GM19025 (cell line): Measurements from ENCODE around the gene SCUBE1.

Source experiments
- ATAC-seq: cut with Tn5 transposase; IDR thresholded peaks from one replicate; pipeline ENCODE4 v1.9.1; 2021; ENCODE audit warnings: mild to moderate bottlenecking, low read depth, moderate library complexity; ENCODE audit not compliant: unreplicated experiment

SCUBE1 gene

DNA sequence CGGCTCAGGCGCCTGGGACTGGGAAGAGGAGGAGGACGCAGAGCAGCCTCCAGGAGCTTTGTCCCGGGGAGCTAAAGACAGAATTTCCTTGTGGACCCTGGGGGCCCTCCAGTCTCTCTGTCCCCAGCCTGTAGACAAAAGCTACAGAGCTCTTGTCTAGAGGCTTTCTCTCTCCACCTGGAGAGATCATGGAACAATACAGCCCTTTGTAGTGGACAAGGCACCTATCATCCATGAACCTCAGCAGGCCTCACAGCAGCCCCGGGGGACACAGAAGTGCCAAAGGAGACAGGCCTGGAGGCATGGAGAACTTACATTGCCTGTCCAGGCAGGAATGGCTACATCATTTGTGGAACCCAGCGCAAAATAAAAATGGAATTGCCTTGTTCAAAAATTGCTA lies 100.5 kb downstream of the SCUBE1 start:
- no peak for ATAC-seq

GRCh38 chr22:43241699-43242386 lies 101.3 kb downstream of the SCUBE1 start:
- no peak for ATAC-seq

GRCh38 chr22:43241138-43241597 lies 102.0 kb downstream of the SCUBE1 start:
- no peak for ATAC-seq

DNA sequence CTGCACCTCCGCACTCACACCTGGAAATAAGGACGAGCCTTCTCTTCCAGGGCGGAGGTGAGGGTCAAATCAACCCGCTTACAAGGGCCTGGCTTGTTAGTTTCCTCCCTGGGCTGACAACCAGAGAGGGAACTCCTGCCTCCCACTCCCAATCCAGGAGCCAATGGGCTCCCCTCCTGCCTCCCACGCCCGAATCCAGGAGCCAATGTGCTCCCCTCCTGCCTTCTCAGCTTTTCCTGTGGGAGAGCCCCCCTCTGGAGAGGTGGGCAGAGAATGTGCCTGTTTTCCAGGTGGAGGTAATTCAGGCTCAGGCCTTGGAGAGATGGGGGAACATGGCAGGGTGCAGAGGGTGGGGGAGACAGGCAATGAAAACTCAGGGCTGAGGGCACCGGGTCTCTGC lies 102.6 kb downstream of the SCUBE1 start:
- ATAC-seq = no peak

DNA sequence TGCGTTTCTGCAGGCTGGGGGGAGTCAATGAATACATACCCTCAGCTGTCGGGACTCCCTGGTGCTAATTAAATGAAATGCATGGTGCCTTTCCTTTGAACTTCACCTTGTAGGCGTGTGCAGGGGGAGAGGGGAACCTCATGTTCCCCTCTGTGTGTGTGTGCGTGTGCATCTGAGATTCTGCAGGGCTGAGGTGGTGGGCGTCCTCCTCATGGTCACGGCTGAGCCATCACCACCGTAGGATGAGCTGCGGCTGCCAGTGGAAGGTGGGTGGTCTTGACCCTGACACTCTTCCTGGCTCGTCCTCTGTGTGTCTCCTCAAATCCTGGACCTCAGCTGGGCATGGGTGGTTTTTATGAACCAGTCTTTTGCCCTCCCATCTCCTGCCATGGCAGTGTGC lies 103.2 kb downstream of the SCUBE1 start:
- ATAC-seq = no peak

GRCh38 chr22:43239193-43239780 lies 103.9 kb downstream of the SCUBE1 start:
- ATAC-seq = no peak

DNA sequence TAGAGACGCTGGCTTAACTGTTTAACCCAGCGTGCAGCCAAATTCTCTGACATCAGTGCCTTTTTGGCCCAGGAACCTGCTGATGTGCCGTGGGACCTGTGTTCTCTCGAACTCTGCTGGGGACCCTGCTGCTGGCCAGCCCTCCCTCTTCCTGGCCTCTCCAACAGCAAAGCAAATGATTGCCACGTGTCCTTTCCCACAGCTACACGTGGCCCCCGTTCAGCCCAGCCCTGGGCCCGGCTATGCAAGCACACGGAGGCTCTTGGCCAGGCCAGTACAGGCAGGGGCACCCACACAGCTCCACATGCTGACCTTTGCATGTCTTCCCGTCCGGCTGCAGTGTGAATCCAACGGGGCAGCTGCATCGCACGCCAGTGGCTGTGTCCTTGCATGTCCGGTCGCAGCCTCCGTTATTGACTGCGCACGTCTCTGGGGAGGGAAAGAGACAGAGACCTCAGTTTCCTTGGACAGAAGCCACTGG lies 104.6 kb downstream of the SCUBE1 start:
- no peak for ATAC-seq

- no peak for ATAC-seq
Observed at GRCh38 chr22:43237280-43237679, 105.9 kb downstream of the SCUBE1 start.

DNA sequence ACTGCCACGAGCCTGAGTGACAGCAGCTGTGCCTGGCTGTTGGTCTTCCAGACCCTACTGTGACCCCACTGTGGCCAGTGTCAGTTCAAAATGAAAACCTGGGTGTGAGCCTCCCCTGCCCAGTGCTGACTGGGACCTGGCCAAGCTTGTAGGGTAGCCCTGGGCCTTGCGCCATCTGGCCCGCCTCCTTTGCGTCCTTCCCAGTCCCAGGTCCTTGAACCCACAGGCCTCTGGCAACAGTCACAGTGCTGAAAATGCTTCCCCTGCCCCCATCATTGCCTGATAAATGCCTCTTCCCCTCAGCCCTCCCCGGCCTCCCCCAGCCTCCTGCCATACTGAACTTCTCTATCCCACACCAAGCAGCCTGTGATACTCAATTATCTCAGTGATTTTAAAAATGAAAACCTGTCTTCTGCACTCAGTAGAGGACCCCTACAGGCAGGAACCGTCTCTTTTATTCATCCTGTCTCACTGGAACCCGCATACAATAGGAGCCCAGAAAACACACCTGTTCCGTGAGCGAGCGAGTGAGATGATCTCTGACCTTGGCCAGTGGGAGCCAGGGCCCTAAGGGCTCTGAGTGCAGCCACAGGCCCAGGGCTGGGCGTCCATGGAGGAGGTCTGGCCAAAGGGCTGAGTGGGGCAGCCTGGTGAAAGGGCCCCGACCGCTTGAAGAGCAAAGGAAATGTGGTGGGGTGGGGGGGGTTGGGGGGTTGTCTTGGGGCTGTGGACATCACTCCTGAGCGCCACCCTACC lies 106.6 kb downstream of the SCUBE1 start:
- no peak for ATAC-seq

DNA sequence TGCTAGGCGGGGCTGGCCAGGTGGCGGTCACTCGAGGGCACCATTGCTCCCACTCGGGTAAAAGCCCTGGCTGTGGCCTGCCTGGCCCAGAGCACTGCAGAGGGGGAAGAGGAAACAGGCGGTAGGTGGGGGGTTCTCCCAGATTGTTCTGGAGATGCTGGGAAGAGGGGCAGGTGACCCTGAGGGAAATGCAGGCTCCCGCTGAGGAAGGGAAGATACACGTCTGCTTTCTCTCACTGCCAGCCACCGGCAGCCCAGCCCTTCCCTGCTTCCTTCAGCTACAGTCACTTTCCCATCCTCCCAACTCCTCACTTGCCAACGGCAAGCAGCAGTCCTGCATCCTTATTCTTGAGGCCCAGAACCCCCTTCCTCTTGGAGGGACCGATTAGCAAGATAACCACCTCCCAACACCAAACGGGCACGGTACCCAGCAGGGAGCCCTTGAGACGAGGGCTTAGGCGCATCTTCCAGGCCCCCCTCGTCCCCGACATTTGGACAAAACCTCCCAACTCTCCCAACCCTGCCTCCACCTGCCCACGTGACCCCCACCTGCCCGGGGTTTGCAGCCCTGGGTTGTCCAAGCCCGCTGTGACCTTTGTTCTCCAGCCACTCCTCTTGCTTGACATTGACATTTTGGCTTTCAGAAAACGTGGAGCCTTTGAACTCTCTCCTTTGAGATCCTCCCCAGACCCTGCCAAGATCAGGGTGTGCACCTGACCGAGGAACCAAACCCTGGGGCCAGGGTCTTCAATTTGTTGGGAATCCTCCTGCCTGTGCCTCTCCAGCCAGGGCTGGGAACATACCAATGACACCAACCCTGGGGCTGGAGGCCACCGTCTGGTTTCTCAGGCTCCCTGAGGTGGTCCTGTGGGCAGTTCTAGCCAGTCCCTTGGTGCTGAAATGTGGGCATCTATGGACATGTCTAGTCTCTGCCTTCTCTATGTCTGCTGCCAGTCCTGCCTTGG lies 107.4 kb downstream of the SCUBE1 start:
- ATAC-seq = no peak

DNA sequence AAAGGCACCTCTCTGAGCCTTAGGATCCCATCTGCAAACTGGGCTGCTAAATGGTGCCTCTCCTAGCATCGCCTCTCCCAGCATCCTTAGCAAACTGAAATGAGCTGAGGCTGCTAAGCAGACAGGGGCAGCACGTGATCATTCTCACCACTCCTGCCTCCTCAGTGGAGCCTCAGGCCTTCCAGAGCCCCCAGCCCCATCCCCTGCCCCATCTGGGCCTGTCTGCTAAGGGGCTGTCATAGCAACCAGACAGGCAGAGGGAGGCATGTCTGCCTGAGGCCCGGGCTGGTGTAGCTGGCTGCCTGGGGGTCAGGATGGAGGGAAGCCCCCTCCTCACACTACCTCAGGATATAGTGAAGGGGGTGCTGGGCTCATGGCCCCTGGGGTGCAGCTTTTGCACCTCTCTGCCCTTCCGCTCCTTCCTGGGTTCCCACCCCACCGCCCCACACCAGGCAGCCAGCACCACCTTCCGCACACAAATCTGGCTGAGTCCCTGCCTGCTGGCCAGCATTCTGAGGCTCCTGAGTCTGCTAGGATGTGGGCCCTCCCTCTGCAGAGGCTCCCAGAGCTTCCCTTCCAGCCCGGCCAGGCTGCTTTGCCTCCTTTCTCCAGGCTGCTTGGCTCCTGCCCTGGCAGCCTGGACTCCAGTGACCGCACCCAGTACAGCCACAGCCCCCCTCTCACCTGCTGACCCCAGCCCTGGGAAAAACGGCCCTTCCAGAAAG lies 108.7 kb downstream of the SCUBE1 start:
- ATAC-seq = no peak

DNA sequence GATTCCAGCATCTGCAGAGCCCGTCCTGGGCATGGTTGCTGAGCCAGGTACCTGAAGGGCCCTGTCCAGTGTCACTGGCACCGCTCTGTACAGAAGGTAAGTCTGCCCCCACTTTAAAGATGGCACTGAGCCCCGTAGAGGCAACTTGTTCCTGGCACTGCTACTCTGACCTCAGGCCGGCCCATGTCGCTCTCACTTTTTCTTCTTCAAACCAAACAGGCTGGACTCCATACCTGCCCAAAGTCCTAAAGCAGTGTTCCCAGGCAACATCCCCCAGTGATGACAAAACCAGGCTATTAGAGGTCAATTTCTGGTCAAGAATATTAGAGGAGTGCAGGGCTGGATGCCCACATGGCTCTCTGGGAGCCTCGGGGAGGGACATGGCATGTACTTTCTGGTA lies 109.6 kb downstream of the SCUBE1 start:
- no peak for ATAC-seq

GRCh38 chr22:43232445-43232844 lies 110.7 kb downstream of the SCUBE1 start:
- no peak for ATAC-seq

GRCh38 chr22:43231724-43232034 lies 111.5 kb downstream of the SCUBE1 start:
- no peak for ATAC-seq

- no peak for ATAC-seq
Observed at GRCh38 chr22:43230971-43231723, 112.0 kb downstream of the SCUBE1 start.

DNA sequence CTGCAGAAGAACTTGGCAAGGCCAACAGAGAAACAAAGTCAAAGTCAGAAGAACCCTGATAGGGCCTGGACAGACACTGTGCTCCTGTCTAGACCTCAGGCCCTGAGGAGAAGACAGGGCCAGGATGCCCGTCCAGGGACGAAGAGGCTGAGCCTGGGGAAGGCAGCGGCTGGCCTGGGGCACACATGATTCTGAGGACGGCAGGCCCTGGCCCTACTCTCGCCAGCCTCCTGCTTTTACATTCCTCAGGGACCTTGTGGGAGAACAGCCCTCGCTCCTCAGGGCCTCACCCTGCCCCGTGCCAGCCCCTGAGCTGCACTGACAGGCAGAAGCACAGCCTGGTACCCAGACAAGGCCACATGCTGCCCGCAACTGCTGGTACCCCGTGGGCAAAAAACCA lies 112.6 kb downstream of the SCUBE1 start:
- ATAC-seq = no peak

DNA sequence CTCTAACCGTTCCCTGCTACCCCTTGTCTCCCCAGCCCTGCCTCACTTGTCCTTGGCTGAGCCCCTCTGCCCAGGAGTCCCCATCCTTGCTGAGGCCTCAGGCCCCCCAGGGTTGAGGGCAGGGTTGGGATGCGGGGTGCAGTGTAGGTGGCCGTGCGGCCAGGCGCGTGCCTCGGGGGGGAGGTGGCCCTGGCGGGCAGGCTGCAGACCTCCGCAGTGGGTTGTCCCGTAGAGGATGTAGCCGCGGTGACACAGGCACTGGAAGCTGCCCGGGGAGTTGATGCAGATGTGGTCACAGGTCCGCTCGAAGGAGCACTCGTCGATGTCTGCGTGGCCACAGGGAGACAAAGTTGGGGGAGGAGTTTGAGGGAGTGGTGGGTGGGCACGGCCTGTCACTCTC lies 114.3 kb downstream of the SCUBE1 start:
- ATAC-seq = no peak

DNA sequence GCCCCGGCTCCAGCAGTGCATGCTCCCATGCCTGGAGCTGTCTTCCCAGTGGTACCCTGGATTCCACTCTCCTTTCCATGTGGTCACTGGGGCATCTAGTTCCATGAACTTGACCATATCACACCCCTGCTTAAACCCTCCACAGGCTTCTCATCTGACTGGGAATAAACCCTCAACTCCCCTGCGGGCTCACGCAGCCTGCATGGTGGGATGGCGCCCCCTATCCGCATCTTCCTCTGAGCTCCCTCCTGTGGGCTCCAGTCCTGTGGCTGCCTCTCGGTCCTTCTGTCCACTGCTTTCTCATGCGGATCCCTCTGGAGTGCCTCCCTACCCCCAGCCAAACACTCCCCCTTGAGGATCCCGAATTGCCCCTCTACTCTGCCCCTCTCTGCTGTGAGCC lies 114.8 kb downstream of the SCUBE1 start:
- no peak for ATAC-seq

GRCh38 chr22:43227239-43227630 lies 115.9 kb downstream of the SCUBE1 start:
- no peak for ATAC-seq
